ENCODE results near the gene ABT1. TPM values are rescaled to one million over a fixed set of nuclear protein-coding genes. Genes with fewer than 3 reads are reported as not detected.

The ABT1 gene
- total RNA-seq, 1 donor = 16.4 TPM

GRCh38 chr6:26640806-26641205 is 44.1 kb downstream of the ABT1 start:
- TF ChIP-seq CTCF (IDR thresholded peaks at IDR 0.05; ENCODE audit: insufficient read depth, low read depth, low read length) = no peak
- DNase-seq (ENCODE audit: low read depth) = no peak
- no peak overlapping the region for H3K4me3 ChIP-seq (ENCODE audit: low read depth, low read length)

- DNase-seq (ENCODE audit: low read depth) = no peak
- TF ChIP-seq CTCF (IDR thresholded peaks at IDR 0.05; ENCODE audit: insufficient read depth, low read depth, low read length) = no peak
- H3K4me3 ChIP-seq (ENCODE audit: low read depth, low read length) = no peak overlapping the region
Observed at GRCh38 chr6:26646074-26646473, 49.3 kb downstream of the ABT1 start.

Other genes starting within 250 kb of the ABT1 start
- 15.1 and 35.4 TPM in 2 replicates for gene BTN3A2, start 231.8 kb upstream of the ABT1 start, total RNA-seq
- 13.2 and 14.7 TPM in 2 replicates for gene BTN2A2, start 213.8 kb upstream of the ABT1 start, total RNA-seq
- 22.5 and 39.3 TPM in 2 replicates for gene BTN3A1, start 194.7 kb upstream of the ABT1 start, total RNA-seq
- gene BTN3A3, start 156.4 kb upstream of the ABT1 start, total RNA-seq = 14.8 and 30.7 TPM in 2 replicates
- gene BTN2A1, start 139.0 kb upstream of the ABT1 start, total RNA-seq = 16.8 and 21.6 TPM in 2 replicates
- gene BTN1A1, start 96.7 kb upstream of the ABT1 start, total RNA-seq = not detected in 2 replicates
- gene HMGN4, start 58.6 kb upstream of the ABT1 start, total RNA-seq = 74.1 and 85.1 TPM in 2 replicates
- gene ZNF322, start 62.8 kb downstream of the ABT1 start, total RNA-seq = 16.8 and 17.7 TPM in 2 replicates